ENCODE results near the gene TTC34. TPM values are rescaled to one million over a fixed set of nuclear protein-coding genes. Genes with fewer than 3 reads are reported as not detected.

TTC34 gene
- total RNA-seq, 4 donors from 2014 or later, result 0.27 to 0.62 (median 0.58) TPM; not detected in 1

DNA sequence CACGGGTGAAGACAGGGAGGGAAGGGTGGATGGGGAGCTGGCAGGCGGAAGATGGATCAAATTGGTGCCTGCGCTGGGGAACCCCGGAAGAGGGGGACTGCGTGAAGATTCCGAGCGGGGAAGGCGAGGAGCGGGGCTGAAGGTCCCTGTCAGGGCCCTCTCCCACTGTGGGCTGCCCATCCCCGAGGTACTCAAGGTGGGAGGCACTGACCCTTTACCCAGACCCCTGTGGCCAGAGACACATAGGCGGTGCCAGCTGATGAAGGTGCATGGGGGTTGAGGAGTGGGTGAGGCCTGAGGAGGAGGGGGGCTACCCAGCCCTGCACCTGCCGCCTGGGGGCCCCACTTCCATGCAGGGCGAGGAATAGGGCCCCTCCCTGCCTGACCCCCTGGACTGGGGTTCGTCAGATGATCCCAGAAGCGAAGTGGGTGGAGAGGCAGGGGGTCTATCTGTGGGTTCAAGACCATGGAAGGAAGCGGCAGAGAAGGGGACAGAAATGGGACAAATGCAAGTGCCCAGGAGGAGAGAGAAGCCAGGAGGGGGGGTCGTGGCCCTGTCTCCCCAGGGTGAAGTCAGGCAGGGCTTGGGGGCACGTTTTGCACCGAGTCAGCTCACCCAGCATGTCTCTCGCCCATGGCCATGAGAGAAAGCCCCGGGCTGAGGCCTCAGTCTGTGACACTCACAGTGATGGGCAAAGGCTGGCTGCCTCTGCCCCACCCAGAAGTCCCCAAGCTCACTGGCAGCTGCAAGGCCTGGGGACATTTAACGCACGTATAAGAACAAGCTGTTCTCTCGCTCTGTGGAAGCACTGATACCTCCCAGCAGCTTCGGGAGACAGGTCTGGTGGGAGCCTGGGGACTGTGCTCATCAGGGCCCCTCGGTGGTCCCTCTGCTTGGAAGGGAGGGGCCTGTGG, 161.6 kb downstream of the TTC34 start:
- 63 to 90% methylated on average over 2 to 8 of the region's 26 CpGs for WGBS, 2 donors (ENCODE audit: low coverage in 1 of 2)
- peaks cover 0 to 25% (median 17%) of the 10 kb centered on the region in 3 donors for H3K4me1 ChIP-seq
- no peaks in the 10 kb centered on the region for H3K36me3 ChIP-seq
- H3K4me3 ChIP-seq, result no peak overlapping the region
- ATAC-seq, result no peak
- H3K27me3 ChIP-seq, result peaks cover 36% of the 10 kb centered on the region
- TF ChIP-seq, protein P1, sequence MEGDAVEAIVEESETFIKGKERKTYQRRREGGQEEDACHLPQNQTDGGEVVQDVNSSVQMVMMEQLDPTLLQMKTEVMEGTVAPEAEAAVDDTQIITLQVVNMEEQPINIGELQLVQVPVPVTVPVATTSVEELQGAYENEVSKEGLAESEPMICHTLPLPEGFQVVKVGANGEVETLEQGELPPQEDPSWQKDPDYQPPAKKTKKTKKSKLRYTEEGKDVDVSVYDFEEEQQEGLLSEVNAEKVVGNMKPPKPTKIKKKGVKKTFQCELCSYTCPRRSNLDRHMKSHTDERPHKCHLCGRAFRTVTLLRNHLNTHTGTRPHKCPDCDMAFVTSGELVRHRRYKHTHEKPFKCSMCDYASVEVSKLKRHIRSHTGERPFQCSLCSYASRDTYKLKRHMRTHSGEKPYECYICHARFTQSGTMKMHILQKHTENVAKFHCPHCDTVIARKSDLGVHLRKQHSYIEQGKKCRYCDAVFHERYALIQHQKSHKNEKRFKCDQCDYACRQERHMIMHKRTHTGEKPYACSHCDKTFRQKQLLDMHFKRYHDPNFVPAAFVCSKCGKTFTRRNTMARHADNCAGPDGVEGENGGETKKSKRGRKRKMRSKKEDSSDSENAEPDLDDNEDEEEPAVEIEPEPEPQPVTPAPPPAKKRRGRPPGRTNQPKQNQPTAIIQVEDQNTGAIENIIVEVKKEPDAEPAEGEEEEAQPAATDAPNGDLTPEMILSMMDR (IDR thresholded peaks at IDR 0.05), result no peak
- TF ChIP-seq POLR2A (IDR thresholded peaks at IDR 0.05) (no peak), EP300 (IDR thresholded peaks at IDR 0.05) (no peak), POLR2AphosphoS5 (IDR thresholded peaks at IDR 0.05) (no peak)
- no peaks in the 10 kb centered on the region for H3K9me3 ChIP-seq
- no peak overlapping the region for H3K27ac ChIP-seq

DNA sequence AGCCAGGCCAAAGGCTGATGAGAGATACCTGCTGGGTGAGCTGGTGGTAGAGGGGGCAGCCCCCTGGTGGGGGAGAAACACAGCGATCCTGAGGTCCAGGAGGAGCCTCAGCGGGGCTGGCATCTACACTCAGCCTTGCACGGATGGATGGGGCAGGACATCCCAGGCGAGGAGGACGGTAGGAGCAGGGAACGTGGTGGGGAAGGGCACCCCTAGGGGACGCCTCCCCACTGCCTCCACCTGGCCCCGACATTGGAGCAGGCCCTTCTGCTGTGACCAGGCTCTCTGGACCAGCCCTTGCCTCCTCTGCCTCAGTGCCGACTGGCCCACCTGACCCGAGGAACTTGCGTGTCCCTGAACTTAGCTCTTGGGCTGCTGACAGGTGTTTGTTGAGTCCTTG, 162.3 kb downstream of the TTC34 start:
- Histone ChIP-seq H3K27ac (no peak overlapping the region), H3K4me1 (peaks cover 0 to 26% (median 17%) of the 10 kb centered on the region in 3 donors), H3K27me3 (peaks cover 40% of the 10 kb centered on the region), H3K9me3 (no peaks in the 10 kb centered on the region), H3K4me3 (no peak overlapping the region), H3K36me3 (no peaks in the 10 kb centered on the region)
- TF ChIP-seq POLR2A (IDR thresholded peaks at IDR 0.05) (no peak), EP300 (IDR thresholded peaks at IDR 0.05) (no peak), POLR2AphosphoS5 (IDR thresholded peaks at IDR 0.05) (no peak)
- TF ChIP-seq, protein P1 (IDR thresholded peaks at IDR 0.05), result no peak
- WGBS, 2 donors (ENCODE audit: low coverage in 1 of 2), result 10 to 54% methylated on average over 5 to 7 of the region's 11 CpGs
- no peak for ATAC-seq

DNA sequence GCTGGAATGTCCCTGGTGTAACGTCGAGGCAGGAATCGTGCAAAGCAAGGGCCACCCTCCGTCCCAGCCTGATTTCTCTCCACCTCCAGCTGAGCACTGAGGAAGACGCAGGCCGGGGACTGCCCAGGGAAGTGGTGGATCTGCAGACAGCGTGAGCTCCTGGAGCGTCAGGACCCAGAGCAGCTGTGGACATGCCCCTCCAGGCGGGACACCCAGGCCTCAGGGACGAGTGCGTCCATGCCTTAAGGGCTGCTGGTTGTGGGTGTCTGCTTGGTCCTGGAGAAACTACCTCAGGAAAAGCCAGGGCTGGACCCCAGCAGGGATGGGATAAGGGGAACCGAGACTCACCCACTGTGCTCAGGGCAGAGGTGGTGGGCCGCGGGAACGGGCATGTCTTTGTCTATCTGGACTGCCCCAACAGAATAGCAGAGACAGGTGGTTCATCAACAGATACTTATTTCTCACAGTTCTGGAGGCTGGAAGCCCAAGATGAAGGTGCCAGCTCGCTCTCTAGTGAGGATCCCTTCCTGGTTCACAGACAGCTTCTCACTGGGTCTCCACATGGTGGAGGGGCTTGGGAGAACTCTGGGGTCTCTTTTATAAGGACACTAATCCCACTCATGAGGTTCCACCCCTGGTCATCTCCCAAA, 162.9 kb downstream of the TTC34 start:
- H3K4me1 ChIP-seq, result peaks cover 0 to 29% (median 15%) of the 10 kb centered on the region in 3 donors
- no peaks in the 10 kb centered on the region for H3K36me3 ChIP-seq
- H3K4me3 ChIP-seq, result no peak overlapping the region
- WGBS, 2 donors (ENCODE audit: low coverage in 1 of 2), result 60 to 68% methylated on average over 6 to 8 of the region's 16 CpGs
- H3K27me3 ChIP-seq, result peaks cover 46% of the 10 kb centered on the region
- no peak overlapping the region for H3K27ac ChIP-seq
- no peak for ATAC-seq
- H3K9me3 ChIP-seq, result no peaks in the 10 kb centered on the region
- TF ChIP-seq POLR2A (IDR thresholded peaks at IDR 0.05) (no peak), EP300 (IDR thresholded peaks at IDR 0.05) (no peak), POLR2AphosphoS5 (IDR thresholded peaks at IDR 0.05) (no peak)
- TF ChIP-seq, protein P1 (IDR thresholded peaks at IDR 0.05), result no peak

DNA sequence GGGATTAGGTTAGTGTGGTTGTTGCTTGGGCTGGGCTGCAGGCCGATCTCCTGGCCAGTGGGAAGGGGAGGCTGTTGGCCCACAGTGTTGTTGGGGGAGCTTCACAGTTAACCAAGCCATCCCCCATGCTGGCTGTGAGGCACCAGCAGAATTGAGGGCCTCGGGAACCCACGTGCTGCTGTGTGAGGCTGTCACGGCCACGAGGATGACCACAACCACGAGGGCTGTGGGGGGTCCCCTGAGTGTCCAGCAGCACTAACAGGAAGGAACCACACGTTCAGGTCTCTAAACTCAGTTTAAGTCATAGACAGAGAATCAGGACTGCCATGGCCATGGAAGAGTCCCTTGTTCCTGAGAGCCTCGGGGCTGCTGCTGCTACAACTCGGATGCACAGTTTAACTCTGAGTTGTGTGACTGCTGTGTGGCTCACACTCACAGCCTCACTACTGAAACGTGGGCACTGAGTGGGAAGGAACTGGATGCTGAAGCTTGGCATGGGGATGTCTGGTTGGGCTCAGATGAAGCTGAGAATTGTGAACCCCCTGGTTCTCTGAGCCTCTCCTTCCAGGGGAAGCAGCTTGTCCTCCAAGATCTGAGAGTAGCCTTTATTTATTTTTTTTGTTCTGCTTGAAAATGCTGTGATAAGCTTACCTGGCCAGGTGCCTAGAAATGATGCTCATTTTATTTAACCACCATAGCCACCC, 163.9 kb downstream of the TTC34 start:
- Histone ChIP-seq H3K27ac (no peak overlapping the region), H3K4me1 (peaks cover 0 to 29% (median 11%) of the 10 kb centered on the region in 3 donors), H3K36me3 (no peaks in the 10 kb centered on the region), H3K9me3 (no peaks in the 10 kb centered on the region), H3K4me3 (no peak overlapping the region), H3K27me3 (peaks cover 56% of the 10 kb centered on the region)
- 83% methylated on average over 1 of the region's 10 CpGs; no CpG with 5 or more reads in 1 of the 2 donors for WGBS, 2 donors (ENCODE audit: low coverage in 1 of 2)
- no peak for ATAC-seq
- TF ChIP-seq POLR2A (IDR thresholded peaks at IDR 0.05), result no peak
- no peak for TF ChIP-seq EP300 (IDR thresholded peaks at IDR 0.05)
- TF ChIP-seq POLR2AphosphoS5 (IDR thresholded peaks at IDR 0.05), result no peak
- TF ChIP-seq, protein P1 (IDR thresholded peaks at IDR 0.05), result no peak

Measured in gastroesophageal sphincter (tissue), 4 donors.